Colonic mucosa (tissue), 4 donors: ENCODE results near the gene NCOA1. TPM values are rescaled to one million over a fixed set of nuclear protein-coding genes. Genes with fewer than 3 reads are reported as not detected.

ENCODE experiments used
- DNase-seq: peaks from one replicate; pipeline ENCODE4 v3.0.0-alpha.2; 2020
- H3K27ac ChIP-seq: fragments of 200-600 bp; one replicate; pipeline ENCODE4 v1.8.0; 2021
- H3K27me3 ChIP-seq: fragments of 200-600 bp; one replicate; pipeline ENCODE4 v1.8.0; 2021
- H3K36me3 ChIP-seq: fragments of 200-600 bp; one replicate; pipeline ENCODE4 v1.8.0; 2021
- H3K4me1 ChIP-seq: fragments of 200-600 bp; one replicate; pipeline ENCODE4 v1.8.0; 2021; ENCODE audit warnings: mild to moderate bottlenecking
- H3K4me3 ChIP-seq: fragments of 200-600 bp; one replicate; pipeline ENCODE4 v1.8.0; 2021
- H3K9ac ChIP-seq, 2 donors: one replicate each; pipeline ENCODE4 v1.7.0; 2013; ENCODE audit warnings: control low read depth in 2 of 2, low read depth in 2 of 2, low read length in 2 of 2
- H3K9me3 ChIP-seq: fragments of 200-600 bp; one replicate; pipeline ENCODE4 v1.8.0; 2021
- intact Hi-C: fragments of 100-400 bp; cut with DNase I; formaldehyde crosslinking; loops from one replicate; pipeline ENCODE4 v1.14.1; 2022
- total RNA-seq, 2 donors: library from RNA; stranded (reverse); fragmentation: NEBNext Ultra II Directional in 1 of 2; extraction: Animal tissue kit (Norgen Biotek cat#: 25700) in 1 of 2; gene quantifications; one replicate each; pipeline ENCODE4 v1.2.1, GENCODE V29; 2021
- TF ChIP-seq, protein P1 (sequence below): fragments of 200-600 bp; IDR thresholded peaks from one replicate; pipeline ENCODE4 v1.8.0; 2022; ENCODE audit warnings: antibody characterized with exemption, mild to moderate bottlenecking
- donor health status: healthy.
- donor health status: DM: no; HTN: no; CAD: no.
- donor health status: DM: no; HTN: no; CAD: no.

The NCOA1 gene
- total RNA-seq, 2 donors from 2014 or later = 24.8 to 35.2 TPM

DNA sequence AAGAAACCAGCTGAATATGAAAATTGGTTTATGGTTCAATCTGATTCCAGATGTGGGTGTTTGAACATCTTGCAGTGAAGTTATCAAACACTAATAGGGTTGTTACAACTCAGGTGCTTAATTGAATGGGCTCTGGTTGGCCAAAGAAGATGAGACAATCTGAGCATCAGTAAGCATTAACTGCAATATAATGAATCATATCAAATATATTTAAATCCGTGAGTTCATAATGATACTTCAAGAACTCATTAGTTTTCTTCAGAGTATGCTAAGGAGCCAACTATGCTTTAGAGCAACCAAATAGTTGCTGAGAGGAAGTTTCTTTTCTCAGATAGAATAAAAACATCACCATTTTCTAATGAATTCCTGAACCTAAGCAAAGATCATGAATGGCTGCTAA lies 79.2 kb downstream of the NCOA1 start:
- TF ChIP-seq, protein P1, sequence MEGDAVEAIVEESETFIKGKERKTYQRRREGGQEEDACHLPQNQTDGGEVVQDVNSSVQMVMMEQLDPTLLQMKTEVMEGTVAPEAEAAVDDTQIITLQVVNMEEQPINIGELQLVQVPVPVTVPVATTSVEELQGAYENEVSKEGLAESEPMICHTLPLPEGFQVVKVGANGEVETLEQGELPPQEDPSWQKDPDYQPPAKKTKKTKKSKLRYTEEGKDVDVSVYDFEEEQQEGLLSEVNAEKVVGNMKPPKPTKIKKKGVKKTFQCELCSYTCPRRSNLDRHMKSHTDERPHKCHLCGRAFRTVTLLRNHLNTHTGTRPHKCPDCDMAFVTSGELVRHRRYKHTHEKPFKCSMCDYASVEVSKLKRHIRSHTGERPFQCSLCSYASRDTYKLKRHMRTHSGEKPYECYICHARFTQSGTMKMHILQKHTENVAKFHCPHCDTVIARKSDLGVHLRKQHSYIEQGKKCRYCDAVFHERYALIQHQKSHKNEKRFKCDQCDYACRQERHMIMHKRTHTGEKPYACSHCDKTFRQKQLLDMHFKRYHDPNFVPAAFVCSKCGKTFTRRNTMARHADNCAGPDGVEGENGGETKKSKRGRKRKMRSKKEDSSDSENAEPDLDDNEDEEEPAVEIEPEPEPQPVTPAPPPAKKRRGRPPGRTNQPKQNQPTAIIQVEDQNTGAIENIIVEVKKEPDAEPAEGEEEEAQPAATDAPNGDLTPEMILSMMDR = no peak
- no peaks in the 10 kb centered on the region for H3K9me3 ChIP-seq
- no peak overlapping the region for H3K27ac ChIP-seq
- no peaks in the 10 kb centered on the region for H3K27me3 ChIP-seq
- DNase-seq = no peak
- no peaks in the 10 kb centered on the region for H3K4me1 ChIP-seq
- intact Hi-C loops = no loop called here
- no peak overlapping the region for H3K4me3 ChIP-seq
- no peak overlapping the region for H3K9ac ChIP-seq
- no peaks in the 10 kb centered on the region for H3K36me3 ChIP-seq

DNA sequence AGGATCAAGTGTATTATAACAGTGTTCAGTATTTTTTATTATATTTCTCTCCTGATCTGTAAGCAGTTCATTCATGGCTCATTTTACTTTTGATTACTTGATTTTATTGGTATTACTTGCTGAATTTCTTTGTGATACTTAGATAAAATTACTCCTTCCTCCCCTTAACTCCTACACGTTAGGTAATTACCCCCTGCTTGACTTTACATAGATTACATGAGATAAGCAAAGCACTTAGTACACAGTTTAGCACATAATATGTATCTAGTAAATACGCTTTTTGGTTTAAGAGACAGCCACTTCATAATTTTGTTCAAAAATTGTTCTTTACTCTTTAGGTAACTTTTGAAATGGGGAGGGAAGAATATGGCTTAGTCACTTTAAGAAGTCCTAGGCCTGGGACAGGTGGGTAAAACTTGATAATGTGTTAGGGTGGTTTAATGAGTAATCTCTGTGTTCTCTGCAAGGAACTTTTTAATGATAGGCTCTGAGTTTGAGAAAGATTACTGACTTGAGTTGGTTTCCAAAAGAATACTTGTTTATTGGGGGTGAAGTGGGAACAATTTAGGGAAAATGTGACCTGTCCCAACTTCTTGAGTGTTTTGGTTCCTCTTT lies 80.9 kb downstream of the NCOA1 start:
- Histone ChIP-seq H3K4me3 (no peak overlapping the region), H3K9me3 (no peaks in the 10 kb centered on the region), H3K36me3 (no peaks in the 10 kb centered on the region), H3K27ac (no peak overlapping the region), H3K27me3 (no peaks in the 10 kb centered on the region), H3K9ac (no peak overlapping the region), H3K4me1 (no peaks in the 10 kb centered on the region)
- DNase-seq = no peak
- TF ChIP-seq, protein P1 = no peak
- intact Hi-C loops = no loop called here

DNA sequence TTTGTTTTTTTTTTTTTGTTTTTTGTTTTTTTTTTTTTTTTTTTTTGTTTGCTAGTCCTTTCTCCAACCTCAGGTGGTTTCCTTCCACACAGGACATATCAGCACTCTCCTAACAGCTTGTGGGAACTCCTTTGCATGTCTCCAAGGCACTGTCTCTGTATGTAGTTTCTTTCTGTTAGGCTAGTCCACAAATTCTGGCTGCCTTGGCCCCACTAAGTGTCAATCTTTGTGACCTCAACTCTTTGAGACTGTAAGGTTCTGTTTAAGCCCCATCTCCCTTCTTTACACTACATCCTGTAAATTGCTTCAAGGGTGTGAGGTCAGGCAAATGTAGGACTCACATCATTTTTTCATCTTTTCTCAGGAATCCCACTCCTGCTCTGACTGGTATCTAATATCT lies 85.1 kb downstream of the NCOA1 start:
- Histone ChIP-seq H3K36me3 (no peaks in the 10 kb centered on the region), H3K4me1 (peaks cover 5% of the 10 kb centered on the region), H3K9me3 (no peaks in the 10 kb centered on the region), H3K27ac (no peak overlapping the region), H3K9ac (no peak overlapping the region), H3K27me3 (no peaks in the 10 kb centered on the region), H3K4me3 (no peak overlapping the region)
- intact Hi-C loops = no loop called here
- DNase-seq = no peak
- TF ChIP-seq, protein P1 = no peak

DNA sequence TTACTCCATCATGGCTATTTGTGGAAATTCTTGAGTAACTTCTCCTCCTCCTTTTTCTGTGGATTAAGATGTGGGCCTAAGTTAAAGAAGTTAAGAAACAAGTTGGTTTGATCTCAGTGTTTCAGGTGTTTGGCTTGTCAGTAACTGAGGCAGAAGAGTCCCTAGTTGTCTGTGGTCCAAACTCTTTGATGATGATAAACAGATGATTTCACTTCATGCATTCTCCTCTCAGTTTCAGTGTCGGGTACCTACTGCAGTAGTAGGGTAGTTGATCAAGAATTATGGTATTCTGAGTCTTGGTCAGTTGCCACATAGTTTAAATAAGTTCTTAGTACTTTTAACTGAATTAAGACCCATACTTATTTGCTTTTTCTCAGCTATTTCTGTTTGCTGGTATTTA lies 85.6 kb downstream of the NCOA1 start:
- no peaks in the 10 kb centered on the region for H3K36me3 ChIP-seq
- no peaks in the 10 kb centered on the region for H3K27me3 ChIP-seq
- no peak overlapping the region for H3K9ac ChIP-seq
- H3K4me3 ChIP-seq = no peak overlapping the region
- TF ChIP-seq, protein P1 = no peak
- H3K9me3 ChIP-seq = no peaks in the 10 kb centered on the region
- DNase-seq = no peak
- H3K4me1 ChIP-seq = peaks cover 5% of the 10 kb centered on the region
- intact Hi-C loops = no loop called here
- H3K27ac ChIP-seq = no peak overlapping the region

DNA sequence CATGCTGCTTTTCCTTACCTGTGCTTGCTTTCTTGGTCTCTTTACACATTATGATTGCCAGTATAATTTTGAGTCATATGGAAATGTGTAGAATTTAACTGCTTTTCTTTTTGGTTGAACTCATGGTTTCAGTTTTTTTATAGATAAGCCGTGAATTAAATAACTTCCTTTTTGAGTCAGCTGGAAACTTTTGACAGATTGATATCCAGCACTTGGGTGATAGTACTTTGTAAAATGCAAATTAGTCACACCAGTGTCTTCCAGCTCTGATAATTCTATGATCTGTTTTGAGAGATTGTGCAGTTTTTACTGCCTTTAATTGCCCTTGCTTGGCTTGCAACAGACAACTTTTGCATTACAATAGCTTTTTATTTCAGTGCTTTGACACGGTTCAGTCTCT lies 86.4 kb downstream of the NCOA1 start:
- Histone ChIP-seq H3K9ac (no peak overlapping the region), H3K4me3 (no peak overlapping the region), H3K9me3 (no peaks in the 10 kb centered on the region), H3K4me1 (peaks cover 5% of the 10 kb centered on the region), H3K27me3 (no peaks in the 10 kb centered on the region), H3K36me3 (no peaks in the 10 kb centered on the region), H3K27ac (no peak overlapping the region)
- TF ChIP-seq, protein P1 = no peak
- intact Hi-C loops = no loop called here
- DNase-seq = no peak
